Neural progenitor cell (in vitro differentiated cells): ENCODE measurements around the gene SHROOM2. TPM values are rescaled to one million over a fixed set of nuclear protein-coding genes. Genes with fewer than 3 reads are reported as not detected.

Experiments
- DNase-seq: peaks from one replicate; pipeline ENCODE4 v3.0.0-alpha.2; 2016; ENCODE audit warnings: low spot score
- H2AFZ ChIP-seq: fragments of 200-600 bp; sonication (generic); replicated peaks from 2 replicates; pipeline ENCODE4 v1.6.1; 2016; ENCODE audit warnings: antibody characterized with exemption
- H3F3A ChIP-seq: fragments of 200-600 bp; sonication (generic); 2 replicates; pipeline ENCODE4 v1.6.1; 2016; ENCODE audit warnings: antibody characterized with exemption, low read depth
- H3K27ac ChIP-seq: fragments of 200-600 bp; sonication (generic); 2 replicates; pipeline ENCODE4 v1.5.1; 2016; ENCODE audit warnings: mild to moderate bottlenecking
- H3K27me3 ChIP-seq: fragments of 200-600 bp; sonication (generic); 2 replicates; pipeline ENCODE4 v1.6.1; 2016; ENCODE audit warnings: mild to moderate bottlenecking, moderate library complexity
- H3K36me3 ChIP-seq: fragments of 200-600 bp; sonication (generic); 2 replicates; pipeline ENCODE4 v1.5.1; 2016
- H3K4me1 ChIP-seq: fragments of 200-600 bp; sonication (generic); 2 replicates; pipeline ENCODE4 v1.6.1; 2016; ENCODE audit warnings: mixed run types
- H3K4me2 ChIP-seq: fragments of 200-600 bp; sonication (generic); 2 replicates; pipeline ENCODE4 v1.6.1; 2016
- H3K4me3 ChIP-seq: fragments of 200-600 bp; sonication (generic); 2 replicates; pipeline ENCODE4 v1.5.1; 2016
- H3K79me2 ChIP-seq: fragments of 200-600 bp; sonication (generic); 2 replicates; pipeline ENCODE4 v1.6.1; 2016; ENCODE audit warnings: low read depth
- H3K9ac ChIP-seq: fragments of 200-600 bp; sonication (generic); 2 replicates; pipeline ENCODE4 v1.6.1; 2016
- H3K9me3 ChIP-seq: fragments of 200-600 bp; sonication (generic); 2 replicates; pipeline ENCODE4 v1.5.1; 2016; ENCODE audit warnings: low read depth
- H4K20me1 ChIP-seq: fragments of 200-600 bp; sonication (generic); 2 replicates; pipeline ENCODE4 v1.6.1; 2016; ENCODE audit warnings: low read depth
- H3K27ac Mint-ChIP-seq: 3 replicates; pipeline ENCODE4 v1.8.0; 2021; ENCODE audit warnings: mixed read lengths
- H3K27me3 Mint-ChIP-seq: 2 replicates; pipeline ENCODE4 v1.8.0; 2022; ENCODE audit warnings: low read depth, mild to moderate bottlenecking, inconsistent platforms, moderate library complexity, mixed read lengths; ENCODE audit not compliant: insufficient read depth
- H3K36me3 Mint-ChIP-seq: 3 replicates; pipeline ENCODE4 v1.8.0; 2021; ENCODE audit warnings: mixed read lengths
- H3K4me1 Mint-ChIP-seq: 3 replicates; pipeline ENCODE4 v1.8.0; 2021; ENCODE audit warnings: mixed read lengths
- H3K4me3 Mint-ChIP-seq: 3 replicates; pipeline ENCODE4 v1.8.0; 2021; ENCODE audit warnings: mild to moderate bottlenecking, moderate library complexity, mixed read lengths
- H3K9me3 Mint-ChIP-seq: 3 replicates; pipeline ENCODE4 v1.8.0; 2020; ENCODE audit warnings: mixed read lengths
- CTCF ChIP-seq: fragments of 200-600 bp; sonication (generic); IDR thresholded peaks from 2 replicates; pipeline ENCODE4 v1.5.1; 2017; ENCODE audit warnings: antibody characterized with exemption, mild to moderate bottlenecking
- EZH2 ChIP-seq: fragments of 200-600 bp; sonication (generic); IDR thresholded peaks from 2 replicates; pipeline ENCODE4 v1.6.1; 2017; ENCODE audit warnings: antibody characterized with exemption, mild to moderate bottlenecking, moderate library complexity
- EZH2phosphoT487 ChIP-seq: fragments of 200-600 bp; sonication (generic); IDR thresholded peaks from 2 replicates; pipeline ENCODE4 v1.6.1; 2017; ENCODE audit warnings: antibody characterized with exemption
- total RNA-seq: library from RNA; depleted of rRNA; stranded (reverse); fragments of >200 nt; gene quantifications from 2 replicates; pipeline ENCODE4 v1.2.3, GENCODE V29; 2015; ENCODE audit warnings: low replicate concordance

SHROOM2 gene
- total RNA-seq, 1 donor from 2014 or later, result 9.1 TPM

GRCh38 chrX:9961750-9962149 lies 175.5 kb downstream of the SHROOM2 start:
- no peaks in the 10 kb centered on the region for H3K4me1 ChIP-seq
- H3K9ac ChIP-seq, result no peak overlapping the region
- H3K27me3 ChIP-seq, result no peaks in the 10 kb centered on the region
- TF ChIP-seq EZH2phosphoT487 (no peak), CTCF (no peak)
- no peak for DNase-seq
- no peaks in the 10 kb centered on the region for H3K36me3 ChIP-seq
- no peak overlapping the region for H3K4me3 Mint-ChIP-seq
- no peaks in the 10 kb centered on the region for H3K79me2 ChIP-seq
- H3K36me3 Mint-ChIP-seq, result no peaks in the 10 kb centered on the region
- no peak overlapping the region for H3K4me3 ChIP-seq
- no peak overlapping the region for H2AFZ ChIP-seq
- H3K27ac ChIP-seq, result no peak overlapping the region
- H3K9me3 ChIP-seq, result no peaks in the 10 kb centered on the region
- peaks cover 9% of the 10 kb centered on the region for H3K9me3 Mint-ChIP-seq
- no peaks in the 10 kb centered on the region for H3K27me3 Mint-ChIP-seq
- no peaks in the 10 kb centered on the region for H4K20me1 ChIP-seq
- H3K4me1 Mint-ChIP-seq, result no peaks in the 10 kb centered on the region
- H3K4me2 ChIP-seq, result no peak overlapping the region
- no peaks in the 10 kb centered on the region for H3F3A ChIP-seq
- no peak overlapping the region for H3K27ac Mint-ChIP-seq

GRCh38 chrX:9966775-9967408 lies 180.7 kb downstream of the SHROOM2 start, which contains the start of gene CLDN34:
CLDN34 (plus strand) TSS chrX:9967358; CDS start chrX:9967358, 0 bp downstream.
- H3K9me3 ChIP-seq, result no peaks in the 10 kb centered on the region
- H3K36me3 ChIP-seq, result no peaks in the 10 kb centered on the region
- Mint-ChIP-seq H3K9me3 (peaks cover 11% of the 10 kb centered on the region), H3K4me3 (no peak within 1 kb of the TSS), H3K27me3 (no peaks in the 10 kb centered on the region), H3K36me3 (peaks cover 2% of the 10 kb centered on the region), H3K27ac (no peak within 1 kb of the TSS), H3K4me1 (no peaks in the 10 kb centered on the region)
- H3K4me2 ChIP-seq, result no peak within 1 kb of the TSS
- DNase-seq, result no peak
- TF ChIP-seq EZH2, result no peak
- no peak for TF ChIP-seq CTCF
- no peak for TF ChIP-seq EZH2phosphoT487
- H3K27ac ChIP-seq, result no peak within 1 kb of the TSS
- no peak within 1 kb of the TSS for H3K9ac ChIP-seq
- no peak within 1 kb of the TSS for H3K4me3 ChIP-seq
- no peaks in the 10 kb centered on the region for H3K4me1 ChIP-seq
- H4K20me1 ChIP-seq, result no peaks in the 10 kb centered on the region
- H3K27me3 ChIP-seq, result no peaks in the 10 kb centered on the region
- no peaks in the 10 kb centered on the region for H3F3A ChIP-seq
- H2AFZ ChIP-seq, result no peak within 1 kb of the TSS
- no peaks in the 10 kb centered on the region for H3K79me2 ChIP-seq

GRCh38 chrX:9977635-9978034 lies 191.4 kb downstream of the SHROOM2 start:
- Histone ChIP-seq H3K27ac (no peak overlapping the region), H3K27me3 (no peaks in the 10 kb centered on the region), H3K9me3 (peaks cover 10% of the 10 kb centered on the region), H4K20me1 (no peaks in the 10 kb centered on the region), H3F3A (peaks cover 12% of the 10 kb centered on the region), H2AFZ (no peak overlapping the region), H3K36me3 (no peaks in the 10 kb centered on the region), H3K79me2 (no peaks in the 10 kb centered on the region), H3K4me3 (no peak overlapping the region), H3K4me1 (peaks cover 7% of the 10 kb centered on the region), H3K4me2 (no peak overlapping the region), H3K9ac (no peak overlapping the region)
- H3K9me3 Mint-ChIP-seq, result peaks cover 31% of the 10 kb centered on the region
- TF ChIP-seq CTCF (no peak), EZH2 (no peak), EZH2phosphoT487 (no peak)
- no peak overlapping the region for H3K4me3 Mint-ChIP-seq
- H3K27me3 Mint-ChIP-seq, result peaks cover 2% of the 10 kb centered on the region
- no peak overlapping the region for H3K27ac Mint-ChIP-seq
- no peak for DNase-seq
- H3K36me3 Mint-ChIP-seq, result no peaks in the 10 kb centered on the region
- H3K4me1 Mint-ChIP-seq, result peaks cover 8% of the 10 kb centered on the region
